Measurements from ENCODE around the gene GNB1L. TPM values are rescaled to one million over a fixed set of nuclear protein-coding genes. Genes with fewer than 3 reads are reported as not detected.

Gene GNB1L
- total and polyA plus RNA-seq, 9 of the 15 experiments (the other 6 are each of a cell fraction or from before 2014, with no cell fraction given): 0.56 to 50.5 (median 10.2) TPM

- TF ChIP-seq, protein P1, sequence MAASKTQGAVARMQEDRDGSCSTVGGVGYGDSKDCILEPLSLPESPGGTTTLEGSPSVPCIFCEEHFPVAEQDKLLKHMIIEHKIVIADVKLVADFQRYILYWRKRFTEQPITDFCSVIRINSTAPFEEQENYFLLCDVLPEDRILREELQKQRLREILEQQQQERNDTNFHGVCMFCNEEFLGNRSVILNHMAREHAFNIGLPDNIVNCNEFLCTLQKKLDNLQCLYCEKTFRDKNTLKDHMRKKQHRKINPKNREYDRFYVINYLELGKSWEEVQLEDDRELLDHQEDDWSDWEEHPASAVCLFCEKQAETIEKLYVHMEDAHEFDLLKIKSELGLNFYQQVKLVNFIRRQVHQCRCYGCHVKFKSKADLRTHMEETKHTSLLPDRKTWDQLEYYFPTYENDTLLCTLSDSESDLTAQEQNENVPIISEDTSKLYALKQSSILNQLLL (CRISPR knock-in tag; IDR thresholded peaks at IDR 0.05; ENCODE audit: borderline replicate concordance): no peak
- no peak for TF ChIP-seq TRIM25 (IDR thresholded peaks at IDR 0.05; ENCODE audit: borderline replicate concordance)
- TF ChIP-seq MCM5 (IDR thresholded peaks at IDR 0.05; ENCODE audit: low read depth): 0 out of 2 replicates have a peak, but pooled peaks have one; percentile 70
- no peak for TF ChIP-seq CHD2 (IDR thresholded peaks at IDR 0.05; ENCODE audit: low read depth, low read length)
- TF ChIP-seq ARID3B (CRISPR knock-in tag; IDR thresholded peaks at IDR 0.05; ENCODE audit: borderline replicate concordance): no peak
- no peak for TF ChIP-seq HDGF (IDR thresholded peaks at IDR 0.05)
- no peak for TF ChIP-seq DNMT1 (IDR thresholded peaks at IDR 0.05)
- no peak for TF ChIP-seq ZBTB5 (IDR thresholded peaks at IDR 0.05)
- TF ChIP-seq, protein P2, sequence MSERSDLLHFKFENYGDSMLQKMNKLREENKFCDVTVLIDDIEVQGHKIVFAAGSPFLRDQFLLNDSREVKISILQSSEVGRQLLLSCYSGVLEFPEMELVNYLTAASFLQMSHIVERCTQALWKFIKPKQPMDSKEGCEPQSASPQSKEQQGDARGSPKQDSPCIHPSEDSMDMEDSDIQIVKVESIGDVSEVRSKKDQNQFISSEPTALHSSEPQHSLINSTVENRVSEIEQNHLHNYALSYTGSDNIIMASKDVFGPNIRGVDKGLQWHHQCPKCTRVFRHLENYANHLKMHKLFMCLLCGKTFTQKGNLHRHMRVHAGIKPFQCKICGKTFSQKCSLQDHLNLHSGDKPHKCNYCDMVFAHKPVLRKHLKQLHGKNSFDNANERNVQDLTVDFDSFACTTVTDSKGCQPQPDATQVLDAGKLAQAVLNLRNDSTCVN (CRISPR knock-in tag; IDR thresholded peaks at IDR 0.05): no peak
- peak in 1 of 2 experiments; percentile 52; a peak in 1 of 4 replicates for TF ChIP-seq MLX (CRISPR knock-in tag; conservative IDR thresholded peaks at IDR 0.05)
- peak; percentile 7; the same call in 1 of the 2 replicates for TF ChIP-seq MCM3 (IDR thresholded peaks at IDR 0.05)
- TF ChIP-seq SIRT6 (IDR thresholded peaks at IDR 0.05; ENCODE audit: low read depth, low read length): no peak
- 0 out of 2 replicates have a peak, but pooled peaks have one; percentile 57 for TF ChIP-seq ZNF764 (CRISPR knock-in tag; IDR thresholded peaks at IDR 0.05; ENCODE audit: low read depth)
- TF ChIP-seq BRD9 (IDR thresholded peaks at IDR 0.05; ENCODE audit: low read depth, partially characterized antibody): no peak
- no peak for TF ChIP-seq SRSF3 (IDR thresholded peaks at IDR 0.05; ENCODE audit: insufficient read depth, low read length)
- no peak for TF ChIP-seq MYC (IDR thresholded peaks at IDR 0.05; ENCODE audit: low read depth, low read length)
- peak; percentile 19; the same call in 1 of the 2 replicates for TF ChIP-seq MYC (CRISPR knock-in tag; IDR thresholded peaks at IDR 0.05; ENCODE audit: borderline replicate concordance, low read depth)
- TF ChIP-seq ZSCAN29 (IDR thresholded peaks at IDR 0.05): no peak
Observed at GRCh38 chr22:19748991-19749664, 105.5 kb downstream of the GNB1L start (continued).
